NCI-H2196 (cell line): ENCODE data around the gene NHEJ1.

Source experiments
- DNase-seq: peaks from one replicate; lab custom pipeline; 2025; ENCODE audit not compliant: unreplicated experiment; lab: John Stamatoyannopoulos, UW

NHEJ1 gene

GRCh38 chr2:219167997-219168396 lies 7.4 kb upstream of the NHEJ1 start:
- DNase-seq = no peak

- no peak for DNase-seq
Observed at GRCh38 chr2:219165058-219165911, 4.7 kb upstream of the NHEJ1 start.

GRCh38 chr2:219163156-219163555 lies 2.5 kb upstream of the NHEJ1 start:
- no peak for DNase-seq

GRCh38 chr2:219161097-219161496 lies 482 bp upstream of the NHEJ1 start:
- no peak for DNase-seq

GRCh38 chr2:219159771-219160185 lies 837 bp downstream of the NHEJ1 start:
- DNase-seq = no peak

GRCh38 chr2:219158586-219158985 lies 2.0 kb downstream of the NHEJ1 start:
- DNase-seq = no peak

GRCh38 chr2:219158025-219158424 lies 2.6 kb downstream of the NHEJ1 start:
- no peak for DNase-seq

GRCh38 chr2:219157396-219157795 lies 3.2 kb downstream of the NHEJ1 start:
- DNase-seq = no peak

GRCh38 chr2:219155054-219155644 lies 5.5 kb downstream of the NHEJ1 start:
- peak; percentile 86 for DNase-seq

GRCh38 chr2:219149667-219150066 lies 10.9 kb downstream of the NHEJ1 start:
- DNase-seq = peak; percentile 69

- DNase-seq = no peak
Observed at GRCh38 chr2:219142329-219142728, 18.3 kb downstream of the NHEJ1 start.

- no peak for DNase-seq
Observed at GRCh38 chr2:219140722-219141121, 19.9 kb downstream of the NHEJ1 start.

- DNase-seq = no peak
Observed at GRCh38 chr2:219133976-219134375, 26.6 kb downstream of the NHEJ1 start.

- DNase-seq = no peak
Observed at GRCh38 chr2:219131744-219132143, 28.9 kb downstream of the NHEJ1 start.

- DNase-seq = no peak
Observed at GRCh38 chr2:219131327-219131726, 29.3 kb downstream of the NHEJ1 start.

- DNase-seq = no peak
Observed at GRCh38 chr2:219129589-219129988, 31.0 kb downstream of the NHEJ1 start.

- no peak for DNase-seq
Observed at GRCh38 chr2:219128396-219128795, 32.2 kb downstream of the NHEJ1 start.

- DNase-seq = no peak
Observed at GRCh38 chr2:219127037-219127635, 33.5 kb downstream of the NHEJ1 start.

GRCh38 chr2:219126555-219126954 lies 34.1 kb downstream of the NHEJ1 start:
- no peak for DNase-seq

- no peak for DNase-seq
Observed at GRCh38 chr2:219125886-219126270, 34.7 kb downstream of the NHEJ1 start.

GRCh38 chr2:219125225-219125885 lies 35.3 kb downstream of the NHEJ1 start:
- no peak for DNase-seq
